Measurements from ENCODE around the gene SURF4.
"Not testable (repeated sequence)": the region's sequence is repeated elsewhere in the genome, so short reads cannot be mapped to it uniquely, and the experiment has no call there.

SURF4 gene

GRCh38 chr9:133397370-133397769 lies 21.5 kb upstream of the SURF4 start:
- no peak for DNase-seq (ENCODE audit: low read depth)

GRCh38 chr9:133396952-133397351 lies 21.1 kb upstream of the SURF4 start:
- no peak for DNase-seq (ENCODE audit: low read depth)

GRCh38 chr9:133394687-133395271 lies 18.9 kb upstream of the SURF4 start:
- no peak for DNase-seq (ENCODE audit: low read depth)

GRCh38 chr9:133393399-133393798 lies 17.5 kb upstream of the SURF4 start:
- DNase-seq (ENCODE audit: low read depth) = no peak

- not testable (repeated sequence) for DNase-seq (ENCODE audit: low read depth)
These were observed 16.4 kb upstream of the SURF4 start for GRCh38 chr9:133392308-133392707.

- not testable (repeated sequence) for DNase-seq (ENCODE audit: low read depth)
These were observed 15.6 kb upstream of the SURF4 start for GRCh38 chr9:133391449-133391848.

- no peak for DNase-seq (ENCODE audit: low read depth)
These were observed 14.9 kb upstream of the SURF4 start for GRCh38 chr9:133390713-133391112.

GRCh38 chr9:133389562-133389961 lies 13.7 kb upstream of the SURF4 start:
- no peak for DNase-seq (ENCODE audit: low read depth)

- DNase-seq (ENCODE audit: low read depth) = no peak
These were observed 13.2 kb upstream of the SURF4 start for GRCh38 chr9:133389025-133389557.

GRCh38 chr9:133387680-133388079 lies 11.8 kb upstream of the SURF4 start:
- no peak for DNase-seq (ENCODE audit: low read depth)

GRCh38 chr9:133386338-133386737 lies 10.5 kb upstream of the SURF4 start:
- no peak for DNase-seq (ENCODE audit: low read depth)

GRCh38 chr9:133385452-133385851 lies 9.6 kb upstream of the SURF4 start:
- DNase-seq (ENCODE audit: low read depth) = no peak

GRCh38 chr9:133384736-133385321 lies 9.0 kb upstream of the SURF4 start:
- no peak for DNase-seq (ENCODE audit: low read depth)

GRCh38 chr9:133383438-133383837 lies 7.6 kb upstream of the SURF4 start:
- no peak for DNase-seq (ENCODE audit: low read depth)

- no peak for DNase-seq (ENCODE audit: low read depth)
These were observed 6.8 kb upstream of the SURF4 start for GRCh38 chr9:133382507-133383141.

GRCh38 chr9:133380734-133381133 lies 4.9 kb upstream of the SURF4 start:
- DNase-seq (ENCODE audit: low read depth) = no peak

- no peak for DNase-seq (ENCODE audit: low read depth)
These were observed 3.6 kb upstream of the SURF4 start for GRCh38 chr9:133379153-133380086.

GRCh38 chr9:133378408-133378962 lies 2.6 kb upstream of the SURF4 start:
- DNase-seq (ENCODE audit: low read depth) = no peak

- no peak for DNase-seq (ENCODE audit: low read depth)
These were observed 1.9 kb upstream of the SURF4 start for GRCh38 chr9:133377721-133378216.

- not testable (repeated sequence) for DNase-seq (ENCODE audit: low read depth)
These were observed 1.4 kb upstream of the SURF4 start for GRCh38 chr9:133377280-133377679.

- no peak for DNase-seq (ENCODE audit: low read depth)
These were observed 640 bp downstream of the SURF4 start for GRCh38 chr9:133375116-133375723.

All from activated T-cell treated with anti-CD3 and anti-CD28 coated beads for 1 hour (primary cell).